ENCODE data around the gene RNF130. TPM values are rescaled to one million over a fixed set of nuclear protein-coding genes. Genes with fewer than 3 reads are reported as not detected.

RNF130 gene
- total RNA-seq, 2 experiments from 2014 or later = 10.7 to 11.5 TPM

- no peak overlapping the region for H3K27ac Mint-ChIP-seq
- peaks cover 4% of the 10 kb centered on the region for H3K27me3 Mint-ChIP-seq
- DNase-seq = no peak
- no peak overlapping the region for H3K4me3 Mint-ChIP-seq
- ATAC-seq (ENCODE audit: low read depth) = no peak
- no peaks in the 10 kb centered on the region for H3K36me3 Mint-ChIP-seq
- peaks cover 11% of the 10 kb centered on the region for H3K4me1 Mint-ChIP-seq
- H3K9me3 Mint-ChIP-seq = no peaks in the 10 kb centered on the region
- POLR2A ChIA-PET = interaction anchor here (0.7 kb wide), 1 partner anchor 14 kb away, joined by 3 read pairs; no protein-coding TSS in a partner anchor
Measured at GRCh38 chr5:180086816-180087399, 15.3 kb upstream of the RNF130 start.

DNA sequence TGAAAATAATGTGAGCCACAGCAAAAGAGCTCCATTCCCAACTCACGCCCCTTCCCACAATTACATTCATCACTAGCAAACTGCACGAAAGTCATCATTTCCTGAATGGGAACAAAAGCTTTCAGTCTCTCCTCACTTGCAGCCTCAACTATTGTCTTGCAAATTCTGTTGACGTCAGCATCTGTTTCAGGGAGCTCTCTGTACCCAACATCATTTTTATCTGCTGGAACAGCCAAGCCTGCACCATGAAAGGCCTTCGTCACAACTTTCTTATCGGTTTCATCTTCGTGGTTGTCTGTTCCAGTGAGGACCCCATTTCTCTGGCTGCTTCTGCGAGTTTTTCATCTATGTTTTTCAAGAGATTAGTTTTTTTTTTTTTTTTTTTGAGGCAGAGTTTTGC is 14.3 kb upstream of the RNF130 start:
- no peaks in the 10 kb centered on the region for H3K36me3 Mint-ChIP-seq
- ATAC-seq (ENCODE audit: low read depth) (no peak), DNase-seq (no peak)
- POLR2A ChIA-PET = no interaction called here
- no peaks in the 10 kb centered on the region for H3K9me3 Mint-ChIP-seq
- H3K4me1 Mint-ChIP-seq = peaks cover 14% of the 10 kb centered on the region
- peak overlapping the region; percentile 36 for H3K4me3 Mint-ChIP-seq
- no peak overlapping the region for H3K27ac Mint-ChIP-seq
- H3K27me3 Mint-ChIP-seq = peaks cover 6% of the 10 kb centered on the region

DNA sequence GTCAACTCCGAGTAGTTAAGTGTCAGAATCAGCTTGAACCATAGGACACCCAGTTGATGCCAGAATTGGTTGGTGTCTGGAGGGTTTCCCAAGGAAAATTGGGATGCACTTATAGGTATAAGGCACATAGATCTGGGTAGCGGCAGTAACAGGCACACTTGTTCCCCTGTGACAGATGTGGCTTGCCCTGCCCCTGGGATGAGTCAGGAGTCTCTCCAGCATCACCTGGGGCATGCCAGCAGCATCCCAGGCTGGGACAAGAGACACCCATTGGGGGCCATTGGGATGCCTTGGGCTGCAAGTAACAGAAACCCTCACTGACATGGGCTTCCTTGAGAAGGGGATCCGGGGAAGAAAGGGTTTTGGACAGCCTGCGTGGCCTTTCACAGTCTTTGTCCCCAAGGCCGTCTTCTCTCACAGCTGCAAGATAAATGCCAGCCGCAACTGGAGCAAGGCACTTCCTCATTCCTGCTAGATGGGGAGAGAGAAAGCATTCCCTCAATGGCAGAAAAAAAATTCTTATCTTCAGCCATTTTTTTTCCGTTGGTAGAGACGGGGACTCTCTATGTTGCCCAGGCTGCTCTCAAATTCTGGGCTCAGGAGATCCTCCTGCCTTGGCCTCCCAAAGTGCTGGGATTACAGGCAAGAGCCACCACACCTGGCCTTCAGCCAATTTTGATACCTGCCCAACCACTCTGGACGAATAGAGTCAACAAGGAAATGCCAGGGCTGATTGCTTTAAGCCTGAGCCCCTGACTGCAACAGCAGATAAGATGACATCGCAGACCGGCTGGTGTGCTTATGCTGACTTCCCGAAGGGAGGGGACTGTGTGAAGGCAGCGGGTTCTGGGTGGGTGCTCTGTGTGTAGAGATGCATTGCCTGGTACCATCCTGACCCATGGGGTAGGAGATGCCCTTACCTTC is 13.3 kb upstream of the RNF130 start:
- peaks cover 12% of the 10 kb centered on the region for H3K27me3 Mint-ChIP-seq
- no peak overlapping the region for H3K27ac Mint-ChIP-seq
- POLR2A ChIA-PET = no interaction called here
- no peaks in the 10 kb centered on the region for H3K36me3 Mint-ChIP-seq
- ATAC-seq (ENCODE audit: low read depth) (peak; percentile 35), DNase-seq (no peak)
- no peak overlapping the region for H3K4me3 Mint-ChIP-seq
- H3K4me1 Mint-ChIP-seq = peaks cover 15% of the 10 kb centered on the region
- H3K9me3 Mint-ChIP-seq = no peaks in the 10 kb centered on the region

GRCh38 chr5:180083529-180084060 is 12.0 kb upstream of the RNF130 start:
- POLR2A ChIA-PET = interaction anchor here (0.6 kb wide), 1 partner anchor 320 kb away, joined by 3 read pairs; no protein-coding TSS in a partner anchor
- no peaks in the 10 kb centered on the region for H3K36me3 Mint-ChIP-seq
- no peak for ATAC-seq (ENCODE audit: low read depth)
- no peak for DNase-seq
- H3K4me1 Mint-ChIP-seq = peaks cover 15% of the 10 kb centered on the region
- peaks cover 22% of the 10 kb centered on the region for H3K27me3 Mint-ChIP-seq
- no peak overlapping the region for H3K27ac Mint-ChIP-seq
- no peaks in the 10 kb centered on the region for H3K9me3 Mint-ChIP-seq
- no peak overlapping the region for H3K4me3 Mint-ChIP-seq

DNA sequence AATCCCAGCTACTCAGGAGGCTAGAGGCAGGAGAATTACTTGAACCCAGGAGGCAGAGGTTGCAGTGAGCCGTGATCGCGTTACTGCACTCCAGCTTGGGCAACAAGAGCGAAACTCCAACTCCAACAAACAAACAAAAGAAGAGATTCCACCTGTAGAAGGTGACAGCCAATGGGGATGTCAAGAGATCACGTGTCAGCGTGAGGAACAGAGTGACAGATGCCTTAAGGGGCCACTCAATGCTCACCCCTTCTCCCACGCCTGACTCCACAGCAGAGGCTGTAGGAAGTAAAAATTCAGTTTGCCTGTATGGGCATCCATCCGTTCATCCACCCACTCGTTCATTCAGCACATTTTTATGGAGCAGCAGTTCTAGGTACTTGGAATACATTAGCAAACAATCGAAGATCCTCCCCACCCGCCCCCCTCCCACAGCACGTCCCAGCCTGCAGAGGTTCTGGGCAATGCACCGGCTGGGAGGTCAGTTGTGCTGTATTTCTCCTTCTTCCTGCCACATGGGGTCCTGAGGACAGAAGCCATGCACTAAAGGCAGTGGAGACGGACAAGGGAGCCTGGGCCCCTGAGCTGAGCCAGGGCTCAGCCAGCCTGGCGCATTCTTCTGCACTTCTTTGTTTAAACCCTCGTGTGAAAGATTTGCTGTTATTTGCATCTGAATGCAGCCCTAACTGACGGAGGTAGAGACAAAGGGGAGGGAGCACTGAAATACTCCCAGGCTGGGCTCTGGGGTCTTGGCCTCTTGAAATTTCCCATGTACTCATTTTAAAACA is 11.3 kb upstream of the RNF130 start:
- no peaks in the 10 kb centered on the region for H3K36me3 Mint-ChIP-seq
- DNase-seq (no peak), ATAC-seq (ENCODE audit: low read depth) (no peak)
- H3K27ac Mint-ChIP-seq = no peak overlapping the region
- POLR2A ChIA-PET = interaction anchor here (0.6 kb wide), 1 partner anchor 320 kb away, joined by 3 read pairs; no protein-coding TSS in a partner anchor
- H3K4me1 Mint-ChIP-seq = peaks cover 15% of the 10 kb centered on the region
- no peaks in the 10 kb centered on the region for H3K9me3 Mint-ChIP-seq
- H3K4me3 Mint-ChIP-seq = no peak overlapping the region
- H3K27me3 Mint-ChIP-seq = peaks cover 25% of the 10 kb centered on the region

- Mint-ChIP-seq H3K27ac (no peak overlapping the region), H3K4me3 (no peak overlapping the region), H3K4me1 (peaks cover 15% of the 10 kb centered on the region), H3K27me3 (peaks cover 25% of the 10 kb centered on the region), H3K36me3 (no peaks in the 10 kb centered on the region), H3K9me3 (no peaks in the 10 kb centered on the region)
- POLR2A ChIA-PET = no interaction called here
- no peak for ATAC-seq (ENCODE audit: low read depth)
- no peak for DNase-seq
Measured at GRCh38 chr5:180081481-180081880, 9.9 kb upstream of the RNF130 start.

DNA sequence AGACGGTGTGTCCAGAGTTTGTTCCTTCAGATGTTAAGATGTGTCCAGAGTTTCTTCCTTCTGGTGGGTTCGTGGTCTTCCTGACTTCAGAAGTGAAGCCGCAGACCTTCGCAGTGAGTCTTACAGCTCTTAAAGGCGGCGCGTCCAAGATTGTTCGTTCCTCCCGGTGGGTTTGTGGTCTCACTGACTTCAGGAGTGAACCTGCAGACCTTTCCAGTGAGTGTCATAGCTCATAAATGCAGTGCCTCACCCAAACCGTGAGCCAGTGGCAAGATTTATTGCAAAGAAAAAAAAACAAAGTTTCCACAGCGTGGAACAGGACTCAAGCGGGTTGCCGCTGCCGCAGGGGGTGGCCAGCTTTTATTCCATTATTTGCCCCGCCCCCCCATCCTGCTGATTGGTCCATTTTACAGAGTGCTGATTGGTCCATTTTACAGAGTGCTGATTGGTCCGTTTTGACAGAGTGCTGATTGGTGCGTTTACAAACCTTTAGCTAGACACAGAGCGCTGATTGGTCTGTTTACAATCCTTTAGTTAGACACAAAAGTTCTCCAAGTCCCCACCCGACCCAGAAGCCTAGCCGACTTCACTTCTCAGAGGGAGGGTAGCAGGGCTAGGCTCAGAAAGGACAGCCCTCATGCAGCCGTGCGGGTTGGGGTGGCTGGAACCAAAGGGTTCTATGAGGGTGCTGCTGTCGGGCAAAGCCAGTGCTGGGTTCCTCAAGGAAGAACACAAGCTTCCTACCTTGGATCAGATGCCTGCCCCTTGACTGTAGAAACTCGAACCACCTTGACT is 9.1 kb upstream of the RNF130 start:
- Mint-ChIP-seq H3K4me1 (peaks cover 12% of the 10 kb centered on the region), H3K27ac (peak overlapping the region; percentile 33), H3K36me3 (no peaks in the 10 kb centered on the region), H3K9me3 (no peaks in the 10 kb centered on the region), H3K27me3 (peaks cover 25% of the 10 kb centered on the region), H3K4me3 (peak overlapping the region; percentile 63)
- POLR2A ChIA-PET = interaction anchor here (0.5 kb wide), 1 partner anchor 247 kb away, joined by 4 read pairs; no protein-coding TSS in a partner anchor
- no peak for DNase-seq
- ATAC-seq (ENCODE audit: low read depth) = peak; percentile 41

DNA sequence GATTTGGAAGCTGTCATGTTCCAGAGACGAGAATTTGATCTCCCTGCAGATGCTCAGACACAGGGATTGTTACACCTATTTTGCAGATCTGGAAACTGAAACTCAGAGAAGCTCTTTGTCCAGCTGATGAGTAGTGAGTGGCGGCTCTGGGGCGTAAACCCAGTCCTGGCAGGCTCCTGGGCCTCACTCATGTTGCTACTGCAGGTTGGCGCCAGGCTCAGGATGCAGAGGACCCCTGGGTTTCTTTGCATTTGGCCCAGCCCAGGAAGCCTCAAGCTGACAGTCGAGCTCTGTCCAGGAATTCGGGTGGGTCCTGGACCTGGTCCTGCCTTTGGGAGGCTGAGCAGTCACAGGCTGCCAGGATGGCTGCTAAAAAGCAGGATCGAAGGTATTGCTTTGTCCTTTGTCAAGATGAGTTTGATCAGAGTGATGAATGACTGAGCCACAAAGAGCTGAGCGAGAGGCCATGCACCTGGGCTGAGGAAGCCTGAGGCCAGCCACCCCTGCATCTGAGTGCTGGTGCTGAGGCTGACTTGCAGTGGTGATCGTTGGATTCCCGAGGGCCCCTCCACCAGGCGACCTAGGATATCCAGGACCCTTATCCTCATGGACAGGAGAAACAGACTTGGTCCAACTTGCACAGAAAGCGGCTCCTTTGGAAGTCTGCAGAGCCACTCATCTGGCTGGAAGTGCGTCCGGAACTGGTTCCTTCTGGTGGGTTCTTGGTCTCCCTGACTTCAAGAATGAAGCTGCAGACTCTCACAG is 8.3 kb upstream of the RNF130 start:
- H3K4me3 Mint-ChIP-seq = peak overlapping the region; percentile 63

GRCh38 chr5:180078348-180078747 is 6.8 kb upstream of the RNF130 start:
- DNase-seq (no peak), ATAC-seq (ENCODE audit: low read depth) (no peak)
- Mint-ChIP-seq H3K9me3 (no peaks in the 10 kb centered on the region), H3K4me3 (no peak overlapping the region), H3K36me3 (no peaks in the 10 kb centered on the region), H3K27me3 (peaks cover 34% of the 10 kb centered on the region), H3K27ac (no peak overlapping the region), H3K4me1 (peaks cover 10% of the 10 kb centered on the region)
- POLR2A ChIA-PET = no interaction called here

More for the DNA sequence above, 8.3 kb upstream of the RNF130 start:
- Mint-ChIP-seq H3K27me3 (peaks cover 28% of the 10 kb centered on the region), H3K4me1 (peaks cover 10% of the 10 kb centered on the region), H3K36me3 (no peaks in the 10 kb centered on the region), H3K27ac (no peak overlapping the region), H3K9me3 (no peaks in the 10 kb centered on the region)
- DNase-seq = no peak
- ATAC-seq (ENCODE audit: low read depth) = no peak
- POLR2A ChIA-PET = no interaction called here

DNA sequence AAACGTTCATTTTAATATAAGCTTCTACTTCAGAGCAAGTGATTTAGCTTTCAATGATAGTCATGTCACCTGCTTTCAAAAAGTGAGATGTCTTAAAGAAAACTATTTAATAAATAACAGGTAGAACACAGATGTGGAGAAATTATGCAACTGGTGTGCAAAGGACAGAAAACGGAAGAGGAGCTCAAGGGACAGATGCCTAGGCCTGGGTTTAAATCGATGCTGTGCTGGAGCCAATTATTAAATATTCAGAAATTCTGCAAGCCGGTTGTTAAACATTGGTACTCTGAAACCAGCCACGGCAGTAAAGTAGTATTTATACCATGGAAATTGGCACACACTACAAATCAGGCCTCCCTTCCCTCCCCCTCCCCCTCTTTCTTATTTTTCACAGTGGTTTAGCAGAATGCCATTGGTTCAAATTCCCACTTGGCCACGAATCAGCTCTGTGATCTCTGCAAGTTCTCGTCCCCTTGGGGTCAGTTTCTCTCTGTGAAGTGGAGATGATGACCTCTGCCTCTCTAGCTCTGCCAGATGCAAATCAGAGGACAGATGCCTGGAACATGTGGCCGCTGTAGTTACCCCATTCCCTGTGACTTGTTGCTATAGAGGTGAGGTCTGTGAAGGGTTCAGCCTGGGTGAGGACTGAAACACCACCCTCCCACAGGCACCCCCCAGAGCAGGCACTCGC is 6.2 kb upstream of the RNF130 start:
- POLR2A ChIA-PET = no interaction called here
- H3K27me3 Mint-ChIP-seq = peaks cover 36% of the 10 kb centered on the region
- peaks cover 2% of the 10 kb centered on the region for H3K9me3 Mint-ChIP-seq
- peaks cover 2% of the 10 kb centered on the region for H3K36me3 Mint-ChIP-seq
- H3K27ac Mint-ChIP-seq = no peak overlapping the region
- H3K4me1 Mint-ChIP-seq = peaks cover 10% of the 10 kb centered on the region
- H3K4me3 Mint-ChIP-seq = no peak overlapping the region
- ATAC-seq (ENCODE audit: low read depth) = no peak
- no peak for DNase-seq

GRCh38 chr5:180075703-180076102 is 4.1 kb upstream of the RNF130 start:
- POLR2A ChIA-PET = no interaction called here
- peaks cover 10% of the 10 kb centered on the region for H3K4me1 Mint-ChIP-seq
- peaks cover 35% of the 10 kb centered on the region for H3K27me3 Mint-ChIP-seq
- H3K9me3 Mint-ChIP-seq = peaks cover 3% of the 10 kb centered on the region
- H3K36me3 Mint-ChIP-seq = peaks cover 2% of the 10 kb centered on the region
- no peak for ATAC-seq (ENCODE audit: low read depth)
- no peak overlapping the region for H3K27ac Mint-ChIP-seq
- no peak overlapping the region for H3K4me3 Mint-ChIP-seq
- no peak for DNase-seq

All from activated naive CD8-positive, alpha-beta T cell treated with anti-CD3 and anti-CD28 coated beads, Interleukin-2, amount 10 ng/mL, durations not matched to agents 7 days and 5 days (primary cell).